Type B pancreatic cell (in vitro differentiated cells): Measurements from ENCODE around the gene CARD11. TPM values are rescaled to one million over a fixed set of nuclear protein-coding genes. Genes with fewer than 3 reads are reported as not detected.

Experiments used
- DNase-seq: peaks from one replicate; pipeline ENCODE4 v3.0.0; 2021; ENCODE audit warnings: mixed read lengths; ENCODE audit not compliant: unreplicated experiment; ENCODE audit errors: extremely low spot score
- H3K27ac Mint-ChIP-seq: 2 replicates; pipeline ENCODE4 v1.8.0; 2021; ENCODE audit warnings: mild to moderate bottlenecking, mixed read lengths
- H3K27me3 Mint-ChIP-seq: 2 replicates; pipeline ENCODE4 v1.8.0; 2021; ENCODE audit warnings: mixed read lengths
- H3K36me3 Mint-ChIP-seq: 2 replicates; pipeline ENCODE4 v1.8.0; 2021; ENCODE audit warnings: mixed read lengths
- H3K4me1 Mint-ChIP-seq: one replicate; pipeline ENCODE4 v1.8.0; 2021; ENCODE audit warnings: mixed read lengths; ENCODE audit not compliant: unreplicated experiment
- H3K4me3 Mint-ChIP-seq: 2 replicates; pipeline ENCODE4 v1.8.0; 2021; ENCODE audit warnings: mild to moderate bottlenecking, mixed read lengths
- H3K9me3 Mint-ChIP-seq: 2 replicates; pipeline ENCODE4 v1.8.0; 2021; ENCODE audit warnings: mixed read lengths
- CTCF ChIP-seq: fragments of 200-600 bp; sonication (generic); conservative IDR thresholded peaks from 2 replicates; pipeline ENCODE4 v1.5.0; 2021; ENCODE audit warnings: antibody characterized with exemption, mild to moderate bottlenecking
- total RNA-seq: library from RNA; stranded (reverse); gene quantifications from 2 replicates; pipeline ENCODE4 v1.2.1, GENCODE V29; 2021; ENCODE audit warnings: low replicate concordance

The CARD11 gene
- total RNA-seq, 1 donor from 2014 or later = 11.6 TPM

- Mint-ChIP-seq H3K4me3 (no peak overlapping the region), H3K9me3 (peaks cover 4% of the 10 kb centered on the region), H3K27ac (no peak overlapping the region), H3K4me1 (peaks cover 16% of the 10 kb centered on the region), H3K36me3 (no peaks in the 10 kb centered on the region), H3K27me3 (peaks cover 12% of the 10 kb centered on the region)
- no peak for DNase-seq
- no peak for TF ChIP-seq CTCF
Measured at GRCh38 chr7:3083350-3083749, 39.7 kb upstream of the CARD11 start.

GRCh38 chr7:3082831-3083230 is 39.2 kb upstream of the CARD11 start:
- Mint-ChIP-seq H3K4me1 (peaks cover 16% of the 10 kb centered on the region), H3K4me3 (no peak overlapping the region), H3K27ac (no peak overlapping the region), H3K36me3 (no peaks in the 10 kb centered on the region), H3K9me3 (peaks cover 4% of the 10 kb centered on the region), H3K27me3 (peaks cover 13% of the 10 kb centered on the region)
- no peak for DNase-seq
- no peak for TF ChIP-seq CTCF

- H3K36me3 Mint-ChIP-seq = no peaks in the 10 kb centered on the region
- no peak overlapping the region for H3K27ac Mint-ChIP-seq
- H3K4me1 Mint-ChIP-seq = peaks cover 14% of the 10 kb centered on the region
- peaks cover 12% of the 10 kb centered on the region for H3K27me3 Mint-ChIP-seq
- H3K4me3 Mint-ChIP-seq = no peak overlapping the region
- no peak for DNase-seq
- TF ChIP-seq CTCF = no peak
- peaks cover 4% of the 10 kb centered on the region for H3K9me3 Mint-ChIP-seq
Measured at GRCh38 chr7:3082386-3082785, 38.7 kb upstream of the CARD11 start.

- TF ChIP-seq CTCF = no peak
- Mint-ChIP-seq H3K9me3 (peaks cover 4% of the 10 kb centered on the region), H3K27me3 (peaks cover 6% of the 10 kb centered on the region), H3K4me3 (no peak overlapping the region), H3K36me3 (no peaks in the 10 kb centered on the region), H3K4me1 (peaks cover 5% of the 10 kb centered on the region), H3K27ac (no peak overlapping the region)
- no peak for DNase-seq
Measured at GRCh38 chr7:3080106-3080505, 36.4 kb upstream of the CARD11 start.

GRCh38 chr7:3078514-3078913 is 34.8 kb upstream of the CARD11 start:
- Mint-ChIP-seq H3K36me3 (no peaks in the 10 kb centered on the region), H3K9me3 (peaks cover 4% of the 10 kb centered on the region), H3K4me3 (no peak overlapping the region), H3K4me1 (peaks cover 5% of the 10 kb centered on the region), H3K27ac (peak overlapping the region; percentile 1), H3K27me3 (peaks cover 6% of the 10 kb centered on the region)
- DNase-seq = no peak
- TF ChIP-seq CTCF = no peak

GRCh38 chr7:3076700-3077099 is 33.0 kb upstream of the CARD11 start:
- no peak for TF ChIP-seq CTCF
- H3K9me3 Mint-ChIP-seq = peaks cover 4% of the 10 kb centered on the region
- H3K4me1 Mint-ChIP-seq = peaks cover 5% of the 10 kb centered on the region
- peaks cover 10% of the 10 kb centered on the region for H3K27me3 Mint-ChIP-seq
- no peak overlapping the region for H3K4me3 Mint-ChIP-seq
- no peak overlapping the region for H3K27ac Mint-ChIP-seq
- no peak for DNase-seq
- no peaks in the 10 kb centered on the region for H3K36me3 Mint-ChIP-seq
